GM19025 (cell line): ENCODE measurements around the gene TBC1D32.
"Not testable (repeated sequence)": the region's sequence is repeated elsewhere in the genome, so short reads cannot be mapped to it uniquely, and the experiment has no call there.

Source experiments
- ATAC-seq: cut with Tn5 transposase; IDR thresholded peaks from one replicate; pipeline ENCODE4 v1.9.1; 2021; ENCODE audit warnings: mild to moderate bottlenecking, low read depth, moderate library complexity; ENCODE audit not compliant: unreplicated experiment

TBC1D32 gene, protein sequence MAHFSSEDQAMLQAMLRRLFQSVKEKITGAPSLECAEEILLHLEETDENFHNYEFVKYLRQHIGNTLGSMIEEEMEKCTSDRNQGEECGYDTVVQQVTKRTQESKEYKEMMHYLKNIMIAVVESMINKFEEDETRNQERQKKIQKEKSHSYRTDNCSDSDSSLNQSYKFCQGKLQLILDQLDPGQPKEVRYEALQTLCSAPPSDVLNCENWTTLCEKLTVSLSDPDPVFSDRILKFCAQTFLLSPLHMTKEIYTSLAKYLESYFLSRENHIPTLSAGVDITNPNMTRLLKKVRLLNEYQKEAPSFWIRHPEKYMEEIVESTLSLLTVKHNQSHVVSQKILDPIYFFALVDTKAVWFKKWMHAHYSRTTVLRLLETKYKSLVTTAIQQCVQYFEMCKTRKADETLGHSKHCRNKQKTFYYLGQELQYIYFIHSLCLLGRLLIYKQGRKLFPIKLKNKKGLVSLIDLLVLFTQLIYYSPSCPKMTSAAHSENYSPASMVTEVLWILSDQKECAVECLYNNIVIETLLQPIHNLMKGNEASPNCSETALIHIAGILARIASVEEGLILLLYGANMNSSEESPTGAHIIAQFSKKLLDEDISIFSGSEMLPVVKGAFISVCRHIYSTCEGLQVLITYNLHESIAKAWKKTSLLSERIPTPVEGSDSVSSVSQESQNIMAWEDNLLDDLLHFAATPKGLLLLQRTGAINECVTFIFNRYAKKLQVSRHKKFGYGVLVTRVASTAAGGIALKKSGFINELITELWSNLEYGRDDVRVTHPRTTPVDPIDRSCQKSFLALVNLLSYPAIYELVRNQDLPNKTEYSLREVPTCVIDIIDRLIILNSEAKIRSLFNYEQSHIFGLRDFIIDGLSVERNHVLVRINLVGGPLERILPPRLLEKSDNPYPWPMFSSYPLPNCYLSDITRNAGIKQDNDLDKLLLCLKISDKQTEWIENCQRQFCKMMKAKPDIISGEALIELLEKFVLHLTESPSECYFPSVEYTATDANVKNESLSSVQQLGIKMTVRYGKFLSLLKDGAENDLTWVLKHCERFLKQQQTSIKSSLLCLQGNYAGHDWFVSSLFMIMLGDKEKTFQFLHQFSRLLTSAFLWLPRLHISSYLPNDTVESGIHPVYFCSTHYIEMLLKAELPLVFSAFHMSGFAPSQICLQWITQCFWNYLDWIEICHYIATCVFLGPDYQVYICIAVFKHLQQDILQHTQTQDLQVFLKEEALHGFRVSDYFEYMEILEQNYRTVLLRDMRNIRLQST

DNA sequence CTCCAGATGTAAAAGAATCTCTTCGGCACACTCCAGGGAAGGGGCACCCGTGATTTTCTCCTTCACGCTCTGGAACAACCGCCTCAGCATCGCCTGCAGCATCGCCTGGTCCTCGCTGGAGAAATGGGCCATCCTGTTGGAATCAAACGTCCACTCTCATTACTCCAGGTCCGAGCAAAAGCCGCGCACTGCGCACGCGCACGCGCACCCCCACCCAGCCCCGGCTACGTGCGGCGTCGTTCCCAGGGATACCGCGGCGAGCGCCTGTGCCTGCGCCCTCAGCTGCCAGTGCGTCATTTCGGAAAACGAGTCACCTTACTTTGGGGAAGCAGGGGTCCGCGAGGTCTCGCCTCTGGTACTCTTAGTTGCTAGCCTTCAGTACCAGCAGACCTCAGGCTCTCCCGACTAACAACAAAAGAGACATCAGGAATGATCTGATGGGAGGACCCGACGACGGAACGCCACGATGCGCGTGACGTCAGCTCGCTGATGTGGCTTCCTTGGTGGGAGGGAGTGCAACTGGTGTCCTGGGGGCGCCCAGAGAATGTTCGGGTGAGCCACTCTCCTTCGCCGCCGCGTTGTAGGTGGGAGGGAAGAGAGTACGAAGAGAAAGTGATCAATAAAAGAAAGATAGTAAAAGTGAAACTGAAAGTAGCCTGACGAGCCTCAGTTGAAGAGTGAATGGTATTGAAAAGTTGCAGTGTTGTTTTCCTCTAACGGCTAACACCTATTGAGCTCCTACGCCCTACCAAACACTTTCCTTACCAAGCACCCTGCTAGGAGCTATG, at the start of gene TBC1D32:
Gene TBC1D32, minus strand, starts transcription at position 182 of the 788 bp plus-strand sequence. Its CDS starts 50 bp downstream, at position 132.
- peak; percentile 97 for ATAC-seq

- no peak for ATAC-seq
These were observed 49.2 kb upstream of the TBC1D32 start for GRCh38 chr6:121383478-121383877.

DNA sequence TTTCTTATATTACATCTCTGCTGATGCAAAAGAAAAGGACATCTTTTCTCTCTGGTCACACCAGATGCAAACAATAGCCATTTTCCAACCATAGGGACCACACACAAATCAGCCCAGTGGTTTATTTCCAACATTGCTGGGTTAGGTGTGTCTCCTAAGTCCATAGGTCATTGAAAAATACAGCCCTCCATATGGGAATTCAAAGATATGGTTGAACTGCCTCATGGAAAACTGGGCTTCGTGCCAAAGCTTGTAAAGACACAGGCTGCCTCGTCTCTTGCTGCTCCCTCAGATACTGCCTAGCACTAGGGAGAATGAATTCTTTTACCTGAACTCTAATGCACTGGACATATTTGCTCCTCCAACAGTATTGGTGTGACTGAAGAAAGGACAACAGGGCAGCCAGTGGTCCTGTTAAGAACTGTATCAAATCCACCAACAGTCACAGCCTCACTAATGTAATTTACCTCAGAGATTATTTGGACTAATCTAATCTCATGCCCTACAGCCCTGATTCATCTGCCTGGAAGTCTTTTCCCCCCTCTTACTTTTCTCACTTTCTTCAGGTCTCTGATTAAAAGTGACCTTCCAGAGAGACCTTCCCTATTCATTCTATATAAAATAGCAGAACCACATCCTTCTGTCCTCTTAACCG, 48.3 kb upstream of the TBC1D32 start:
- no peak for ATAC-seq

DNA sequence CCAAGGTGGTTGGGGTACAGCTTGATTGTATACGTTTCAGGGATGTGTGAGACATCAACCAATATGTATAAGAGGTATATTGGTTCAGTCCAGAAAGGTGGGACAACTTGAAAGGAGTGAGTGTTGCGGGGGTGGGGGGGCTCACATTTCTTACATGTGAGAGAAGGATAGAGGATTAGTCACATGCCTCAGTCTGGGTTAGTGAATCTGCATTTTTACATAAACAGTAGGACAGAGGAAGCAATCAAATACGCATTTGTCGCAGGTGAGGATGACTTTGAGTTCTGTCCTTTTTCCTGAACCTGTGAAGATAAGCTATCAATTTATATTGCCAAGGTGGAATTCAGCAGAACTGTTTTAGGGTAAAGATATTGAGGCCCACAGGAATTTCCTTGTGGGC, 42.1 kb upstream of the TBC1D32 start:
- no peak for ATAC-seq

GRCh38 chr6:121374219-121374618, 39.9 kb upstream of the TBC1D32 start:
- ATAC-seq: not testable (repeated sequence)

DNA sequence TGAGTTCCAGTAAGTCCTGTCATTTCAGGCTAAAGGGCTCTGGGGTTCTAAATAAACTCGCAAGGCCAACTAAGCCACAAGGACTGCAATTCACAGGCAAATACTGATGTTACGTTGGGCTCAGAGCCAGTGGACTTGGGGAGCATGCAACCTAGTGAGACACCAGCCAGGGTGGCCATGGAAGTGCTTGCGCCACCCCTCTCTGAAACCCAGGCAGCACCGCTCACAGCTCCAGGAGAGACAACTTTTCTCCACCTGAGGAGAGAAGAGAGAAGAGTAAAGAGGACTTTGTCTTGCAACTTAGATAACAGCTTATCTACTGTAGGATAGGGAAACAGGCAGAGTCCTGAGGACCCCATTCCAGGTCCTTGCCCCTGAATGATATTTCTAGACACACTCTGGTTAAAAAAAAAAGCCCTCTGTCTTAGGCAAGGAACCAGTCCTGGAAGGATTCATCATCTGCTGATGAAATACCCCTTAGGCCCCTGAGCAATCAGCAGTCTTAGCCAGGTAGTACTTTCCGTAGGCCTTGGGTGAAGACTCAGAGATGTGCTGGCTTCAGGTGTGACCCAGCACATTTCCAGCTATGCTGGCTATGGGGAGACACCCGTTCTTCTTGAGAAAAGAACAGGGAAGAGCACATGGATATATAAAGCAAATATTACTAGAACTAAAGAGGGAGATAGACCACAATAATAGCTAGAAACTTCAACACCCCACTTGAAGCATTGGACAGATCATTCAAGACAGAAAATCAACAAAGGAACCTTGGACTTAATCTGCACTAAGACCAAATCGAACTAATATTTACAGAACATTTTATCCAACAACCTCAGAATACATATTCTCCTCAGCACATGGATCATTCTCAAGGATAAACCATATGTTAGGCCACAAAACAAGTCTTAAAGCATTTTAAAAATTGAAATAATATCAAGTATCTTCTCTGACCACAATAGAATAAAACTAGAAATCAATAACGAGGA, 31.5 kb upstream of the TBC1D32 start:
- ATAC-seq: no peak

DNA sequence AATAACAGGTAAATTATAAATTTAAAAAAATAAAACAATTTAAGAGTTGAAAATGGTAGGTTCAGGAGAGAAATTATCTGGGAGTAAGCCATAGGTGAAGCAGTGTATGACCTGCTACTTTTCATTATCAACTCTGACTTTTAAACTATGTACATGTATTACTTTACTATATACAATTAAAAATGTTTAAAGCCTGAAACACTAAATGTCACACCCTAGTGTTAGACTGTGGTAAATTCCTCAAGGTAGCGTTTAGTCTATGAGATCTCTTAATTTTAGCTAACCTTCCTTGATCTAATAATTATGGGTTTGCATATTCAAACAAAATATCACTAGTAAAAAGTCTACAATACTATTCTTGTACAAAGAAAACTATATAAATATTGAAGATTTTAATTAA, 22.3 kb upstream of the TBC1D32 start:
- ATAC-seq: no peak

- ATAC-seq: no peak
These were observed 20.5 kb upstream of the TBC1D32 start for GRCh38 chr6:121354764-121355163.

- no peak for ATAC-seq
These were observed 18.7 kb upstream of the TBC1D32 start for GRCh38 chr6:121352941-121353340.

GRCh38 chr6:121351916-121352315, 17.6 kb upstream of the TBC1D32 start:
- no peak for ATAC-seq

DNA sequence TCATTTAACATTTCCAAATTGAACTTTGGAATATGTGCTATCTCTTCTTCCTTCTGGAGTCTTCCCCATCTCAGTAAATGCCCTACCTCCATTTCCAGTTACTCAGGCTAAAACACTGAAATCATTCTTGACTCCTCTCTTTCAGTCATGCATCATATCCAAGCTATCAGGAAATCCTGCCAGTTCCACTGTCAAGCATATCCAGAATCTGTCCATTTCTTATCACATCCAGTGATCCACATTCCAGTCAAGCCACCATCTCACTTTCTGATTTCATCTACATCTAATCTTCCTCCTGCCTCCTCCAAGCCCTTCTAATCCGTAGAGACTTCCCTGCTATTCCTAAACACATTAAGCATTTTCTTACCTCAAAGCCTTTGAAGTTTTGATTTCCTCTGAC, 15.3 kb upstream of the TBC1D32 start:
- no peak for ATAC-seq

GRCh38 chr6:121347484-121347883, 13.2 kb upstream of the TBC1D32 start:
- no peak for ATAC-seq

DNA sequence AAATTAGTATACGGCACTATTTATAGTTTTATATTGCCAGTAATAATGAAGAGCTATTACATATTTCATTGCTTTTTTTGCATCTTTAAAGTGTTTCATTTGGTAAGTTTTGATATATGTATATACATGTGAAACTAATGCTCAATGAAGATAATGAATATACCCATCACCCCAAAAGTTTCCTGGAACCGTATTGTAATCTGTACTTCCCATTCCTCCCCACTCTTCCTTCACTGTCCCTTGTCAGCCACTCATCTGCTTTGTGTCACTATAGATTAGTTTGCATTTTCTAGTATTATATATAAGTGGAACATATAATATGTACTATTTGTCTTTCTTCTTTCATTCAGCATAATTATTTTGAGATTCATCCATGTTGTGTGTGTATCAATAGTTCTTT, 10.3 kb upstream of the TBC1D32 start:
- no peak for ATAC-seq

- ATAC-seq: no peak
These were observed 5.5 kb upstream of the TBC1D32 start for GRCh38 chr6:121339639-121340226.

DNA sequence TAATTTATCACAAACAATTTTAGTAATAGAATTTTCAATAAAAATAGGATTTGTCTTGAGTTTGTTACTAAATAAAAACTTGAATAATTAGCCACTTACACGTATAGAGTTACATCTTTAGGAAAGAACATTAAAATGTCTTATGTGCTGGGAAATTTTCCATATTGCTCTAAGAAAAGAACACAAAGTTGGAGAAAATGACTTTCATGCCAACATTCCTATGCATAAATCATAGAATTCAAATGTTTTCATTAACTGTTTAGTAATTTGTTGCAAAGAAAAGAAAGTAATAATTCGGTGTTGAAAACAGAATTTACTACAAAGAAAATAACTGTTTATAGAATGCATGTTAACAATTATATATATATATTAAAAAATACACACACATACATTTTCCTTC, 4.7 kb upstream of the TBC1D32 start:
- ATAC-seq: no peak

- ATAC-seq: no peak
These were observed 4.1 kb upstream of the TBC1D32 start for GRCh38 chr6:121338366-121338765.

GRCh38 chr6:121335087-121336008, 1.1 kb upstream of the TBC1D32 start:
- ATAC-seq: no peak
